CD4-positive, alpha-beta T cell treated with Interleukin-15 for 1 hour (primary cell): Measurements from ENCODE around the gene HPN.
"Not testable (repeated sequence)": the region's sequence is repeated elsewhere in the genome, so short reads cannot be mapped to it uniquely, and the experiment has no call there.

Source experiments
- DNase-seq: peaks from one replicate; pipeline ENCODE4 v3.0.0-alpha.2; 2020

The HPN gene

DNA sequence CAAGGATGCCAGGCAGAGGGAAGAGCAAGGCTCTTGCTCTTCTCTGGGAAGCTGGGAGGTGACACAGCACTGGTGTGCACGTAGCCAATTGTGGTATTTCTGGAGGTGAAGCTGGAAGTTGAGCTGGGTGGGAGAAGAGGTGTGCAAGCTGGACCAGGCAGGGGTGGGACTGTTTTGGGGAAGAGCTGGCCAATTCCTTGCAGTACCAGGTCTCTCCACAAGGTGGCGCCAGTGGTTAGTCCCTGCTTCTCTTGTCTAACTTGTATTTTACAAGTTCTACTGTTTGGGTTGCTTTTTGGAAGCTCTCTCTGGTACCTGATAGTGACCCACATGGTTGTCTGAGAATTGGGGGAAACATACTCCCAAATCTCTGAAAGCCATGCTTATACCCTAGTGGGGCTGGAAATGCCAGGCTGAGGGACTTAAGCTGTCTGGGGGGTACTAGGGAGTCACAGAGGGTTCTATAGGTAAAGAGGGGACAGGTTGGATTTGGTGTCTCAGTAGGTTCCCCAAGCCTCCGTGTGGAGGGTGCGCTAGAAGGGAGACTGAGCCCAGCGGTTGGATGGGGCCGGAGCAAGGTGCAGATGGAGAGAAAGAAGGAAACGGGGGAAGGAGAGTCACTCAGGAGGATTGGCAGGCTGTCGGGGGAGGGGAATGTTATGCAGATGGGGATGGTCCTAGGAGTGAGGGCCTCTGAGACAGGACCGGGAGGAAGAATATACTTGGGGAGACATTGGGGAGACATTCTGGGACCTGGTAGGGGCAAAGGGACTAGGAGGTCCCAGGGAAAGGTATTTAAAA is 3.0 kb downstream of the HPN start:
- peak; percentile 42 for DNase-seq

GRCh38 chr19:35045667-35046300 is 4.3 kb downstream of the HPN start:
- peak; percentile 55 for DNase-seq

- no peak for DNase-seq
Observed at GRCh38 chr19:35046461-35046860, 4.9 kb downstream of the HPN start.

DNA sequence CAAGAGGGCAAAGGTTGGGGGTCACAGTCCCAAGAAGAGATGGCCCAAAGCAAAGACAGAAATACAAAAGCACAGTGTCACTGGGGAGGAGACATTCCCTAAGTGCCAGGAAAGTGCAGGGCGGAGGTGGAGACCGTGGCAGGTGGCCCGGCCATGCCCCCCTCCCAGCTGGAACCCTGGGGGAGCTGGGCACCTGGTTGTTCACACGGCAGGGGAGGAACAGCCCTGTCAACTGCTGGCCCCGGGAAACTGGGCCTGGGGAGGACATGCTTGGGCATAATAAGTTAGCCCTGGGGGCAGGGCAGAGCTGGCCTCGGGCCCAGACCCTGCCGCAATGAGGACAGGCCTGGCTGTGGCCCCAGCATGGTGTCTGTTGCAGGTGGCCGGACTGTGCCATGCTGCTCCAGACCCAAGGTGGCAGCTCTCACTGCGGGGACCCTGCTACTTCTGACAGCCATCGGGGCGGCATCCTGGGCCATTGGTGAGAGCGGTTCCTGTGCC is 7.4 kb downstream of the HPN start:
- DNase-seq: no peak

DNA sequence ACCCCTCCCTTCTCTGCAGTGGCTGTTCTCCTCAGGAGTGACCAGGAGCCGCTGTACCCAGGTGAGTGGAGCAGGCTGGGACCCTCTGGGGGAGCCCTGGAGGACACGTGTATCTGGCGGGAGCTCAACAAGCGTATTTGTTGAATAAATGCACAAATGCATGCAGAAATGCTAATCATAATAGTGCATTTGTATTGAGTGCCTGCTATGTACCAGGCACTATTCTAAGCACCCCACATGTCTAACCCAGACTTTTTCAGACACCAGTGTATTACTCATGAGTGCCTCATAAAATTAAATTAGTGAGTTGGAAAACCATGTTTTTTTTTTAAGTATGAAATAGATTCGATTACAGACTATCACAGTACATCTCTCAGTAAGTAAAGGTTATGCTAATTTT is 7.9 kb downstream of the HPN start:
- no peak for DNase-seq

DNA sequence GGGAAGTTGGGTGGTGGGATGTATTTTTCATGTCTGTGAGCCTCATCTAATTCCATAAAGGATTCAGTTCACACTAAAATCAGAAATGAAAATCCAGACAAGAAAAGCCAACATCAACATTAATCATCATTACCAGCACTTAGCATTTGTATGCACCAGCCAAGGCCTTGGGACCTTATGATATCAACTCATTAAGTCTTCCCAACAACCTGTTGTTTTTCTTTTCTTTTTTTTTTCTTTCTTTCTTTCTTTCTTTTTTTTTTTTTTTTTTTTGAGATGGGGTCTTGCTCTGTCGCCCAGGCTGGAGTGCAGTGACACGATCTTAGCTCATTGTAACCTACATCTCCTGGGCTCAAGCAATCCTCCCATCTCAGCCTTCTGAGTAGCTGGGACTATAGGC is 9.1 kb downstream of the HPN start:
- not testable (repeated sequence) for DNase-seq

DNA sequence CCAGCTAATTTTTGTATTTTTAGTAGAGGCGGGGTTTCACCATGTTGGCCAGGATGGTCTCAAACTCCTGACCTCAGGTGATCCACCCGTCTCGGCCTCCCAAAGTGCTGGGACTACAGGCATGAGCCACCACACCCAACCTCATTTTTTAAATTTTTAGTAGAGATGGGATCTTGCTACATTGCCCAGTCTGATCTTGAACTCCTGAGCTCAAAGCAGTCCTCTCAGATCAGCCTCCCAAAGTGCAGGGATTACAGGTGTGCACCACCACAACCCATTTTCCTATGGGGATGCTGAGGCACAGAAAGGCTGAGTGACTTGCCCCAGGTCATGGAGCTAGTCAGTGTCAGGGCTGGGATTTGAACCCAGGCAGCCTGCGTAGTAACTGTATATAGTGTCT is 9.7 kb downstream of the HPN start:
- not testable (repeated sequence) for DNase-seq

- DNase-seq: no peak
Observed at GRCh38 chr19:35051796-35052195, 10.3 kb downstream of the HPN start.

- DNase-seq: no peak
Observed at GRCh38 chr19:35052599-35053190, 11.2 kb downstream of the HPN start.

DNA sequence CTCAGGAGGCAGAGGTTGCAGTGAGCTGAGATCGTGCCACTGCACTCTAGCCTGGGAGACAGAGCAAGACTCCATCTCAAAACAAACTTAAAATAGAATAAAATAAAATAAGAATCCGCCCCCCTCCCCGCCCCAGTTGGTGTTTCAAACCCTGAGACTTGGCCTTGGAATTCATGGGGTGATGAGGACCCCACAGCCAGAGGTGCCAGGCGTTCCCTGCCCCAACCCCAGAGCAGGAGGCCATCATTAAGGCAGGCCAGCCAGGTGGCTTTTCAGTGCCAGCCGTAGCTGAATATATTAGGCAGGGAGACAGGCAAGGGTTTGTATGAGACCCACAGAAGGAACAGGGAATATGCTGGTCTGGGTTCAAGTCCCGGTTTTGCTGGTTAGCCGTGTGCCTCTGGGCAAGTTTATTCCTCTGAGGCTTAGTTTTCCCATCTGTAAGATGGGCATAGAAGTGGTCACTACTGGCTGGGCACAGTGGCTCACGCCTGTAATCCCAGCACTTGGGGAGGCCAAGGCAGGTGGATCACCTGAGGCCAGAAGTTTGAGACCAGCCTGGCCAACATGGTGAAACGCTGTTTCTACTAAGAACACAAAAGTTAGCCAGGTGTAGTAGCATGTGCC is 12.3 kb downstream of the HPN start:
- DNase-seq: no peak

- DNase-seq: no peak
Observed at GRCh38 chr19:35054626-35055025, 13.1 kb downstream of the HPN start.

- no peak for DNase-seq
Observed at GRCh38 chr19:35055715-35056179, 14.2 kb downstream of the HPN start.

DNA sequence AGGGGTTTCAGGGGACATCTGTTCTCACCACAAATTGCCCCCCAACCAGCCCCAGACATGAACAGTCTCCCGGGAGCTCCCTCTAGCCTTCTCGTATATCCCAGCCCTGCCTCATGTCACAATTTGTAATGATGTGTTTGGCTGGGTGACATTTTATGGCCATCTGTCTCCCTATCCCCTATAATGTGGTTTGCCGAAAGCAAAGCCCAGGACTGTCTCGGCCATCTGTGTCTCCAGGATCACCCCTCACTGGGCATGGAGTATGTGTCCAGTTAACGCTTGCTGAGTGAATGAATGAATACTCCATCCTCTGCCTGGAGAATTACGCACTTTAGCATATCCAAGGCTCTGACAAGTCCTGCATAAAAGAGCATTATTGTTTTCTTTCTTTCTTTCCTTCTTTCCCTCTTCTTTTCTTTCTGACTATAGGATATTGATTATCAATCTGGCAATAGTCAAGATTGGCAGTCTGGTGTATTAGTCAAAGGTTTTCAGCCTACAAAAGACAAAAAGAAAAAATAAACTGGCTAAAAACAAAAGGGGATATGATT is 15.1 kb downstream of the HPN start:
- no peak for DNase-seq

DNA sequence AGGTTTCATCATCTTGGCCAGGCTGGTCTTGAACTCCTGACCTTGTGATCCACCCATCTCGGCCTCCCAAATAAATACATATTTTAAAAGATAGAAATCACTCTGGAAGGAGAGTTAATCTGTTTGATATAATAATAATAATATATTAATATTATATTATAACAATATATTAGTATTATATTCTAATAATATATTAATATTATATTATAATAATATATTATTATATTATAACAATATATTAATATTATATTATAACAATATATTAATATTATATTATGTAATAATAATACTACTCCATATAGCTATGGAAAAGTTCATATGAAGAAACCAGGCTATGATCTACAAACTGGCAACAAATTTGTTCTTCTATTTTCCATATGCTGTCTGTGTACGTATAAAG is 16.8 kb downstream of the HPN start:
- no peak for DNase-seq

GRCh38 chr19:35059006-35059798 is 17.7 kb downstream of the HPN start:
- DNase-seq: no peak

DNA sequence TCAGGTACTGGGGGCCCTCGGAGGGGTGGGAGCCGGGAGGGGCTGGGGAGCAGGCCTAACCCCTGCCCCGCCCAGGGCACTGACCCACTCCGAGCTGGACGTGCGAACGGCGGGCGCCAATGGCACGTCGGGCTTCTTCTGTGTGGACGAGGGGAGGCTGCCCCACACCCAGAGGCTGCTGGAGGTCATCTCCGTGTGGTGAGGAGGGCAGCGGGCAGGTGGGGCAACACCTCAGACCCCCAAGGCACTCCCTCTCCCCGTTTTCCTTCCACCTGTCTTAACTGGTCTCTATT is 18.2 kb downstream of the HPN start:
- DNase-seq: no peak

- no peak for DNase-seq
Observed at GRCh38 chr19:35060160-35060855, 18.8 kb downstream of the HPN start.

GRCh38 chr19:35061583-35062373 is 20.3 kb downstream of the HPN start:
- no peak for DNase-seq

DNA sequence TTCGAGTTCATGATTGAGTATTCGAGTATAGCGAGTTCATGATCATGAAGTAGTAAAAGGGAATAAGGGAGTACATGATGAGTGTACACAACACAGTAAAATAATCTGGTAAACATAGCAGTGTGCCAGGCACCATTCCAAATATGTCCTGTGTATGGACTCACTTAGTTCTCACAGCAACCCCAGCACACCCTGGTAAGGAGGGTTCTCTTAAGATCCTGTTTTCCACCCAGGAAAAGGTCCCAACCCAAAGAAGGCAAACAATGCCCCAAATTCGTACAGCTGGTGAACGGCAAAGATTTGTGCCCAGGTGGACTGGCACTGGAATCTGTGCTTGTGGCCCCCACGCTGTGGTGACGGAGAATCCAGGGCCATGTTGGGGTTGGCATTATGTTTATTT is 21.4 kb downstream of the HPN start:
- DNase-seq: peak; percentile 1

DNA sequence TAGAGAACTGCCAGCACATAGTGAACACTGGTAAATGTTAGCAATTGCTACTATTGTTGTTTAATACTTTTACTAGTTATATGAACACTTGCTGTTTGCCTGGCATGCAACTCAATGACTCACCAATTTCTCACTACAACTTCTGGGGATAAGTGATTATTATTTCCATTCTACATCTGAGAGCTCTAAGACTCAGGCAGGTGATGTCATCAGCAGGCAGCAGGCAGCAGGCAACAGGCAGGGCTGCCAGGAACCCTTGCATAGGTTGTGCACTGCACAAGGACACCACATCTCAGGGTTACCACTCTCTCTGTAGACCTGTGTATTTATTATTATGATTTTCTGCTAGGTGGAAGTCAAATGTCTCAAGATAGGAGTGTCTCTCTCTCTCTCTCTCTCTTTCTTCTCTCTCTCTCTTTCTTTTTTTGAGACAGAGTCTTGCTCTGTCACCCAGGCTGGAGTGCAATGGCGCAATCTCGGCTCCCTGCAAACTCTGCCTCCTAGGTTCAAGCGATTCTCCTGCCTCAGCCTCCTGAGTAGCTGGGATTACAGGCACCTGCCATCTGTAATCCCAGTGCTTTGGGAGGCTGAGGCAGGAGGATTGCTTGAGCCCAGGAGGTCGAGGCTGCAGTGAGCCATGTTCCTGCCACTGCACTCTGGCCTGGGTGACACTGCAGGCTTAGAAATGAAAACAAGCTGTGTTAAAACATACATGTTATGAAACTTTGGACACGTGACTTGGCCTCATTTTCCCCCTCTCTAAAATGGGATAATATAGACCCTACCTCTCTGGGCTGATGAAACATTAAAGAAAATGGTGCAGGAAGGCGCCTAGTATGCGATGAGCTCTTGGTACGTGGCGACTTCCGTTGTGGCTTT is 22.7 kb downstream of the HPN start:
- no peak for DNase-seq
